CD14-positive monocyte (primary cell): ENCODE measurements around the gene RAD54L. TPM values are rescaled to one million over a fixed set of nuclear protein-coding genes. Genes with fewer than 3 reads are reported as not detected.

Source experiments
- DNase-seq, 3 donors: peaks; one replicate each; pipeline ENCODE4 v3.0.0-alpha.2; 2011 to 2022
- H2AFZ ChIP-seq: 2 replicates; pipeline ENCODE4 v1.6.0; 2012; ENCODE audit warnings: mild to moderate bottlenecking, low read depth, low read length, inconsistent platforms; ENCODE audit not compliant: insufficient read depth, poor library complexity, severe bottlenecking
- H3K27ac ChIP-seq, 2 donors: 1 replicate in 1 of 2; 2 replicates in 1 of 2; pipeline ENCODE4 v1.5.1; 2012 to 2013; ENCODE audit warnings: low read length in 2 of 2, control low read depth in 1 of 2, inconsistent platforms in 1 of 2, low read depth in 1 of 2, mild to moderate bottlenecking in 1 of 2
- H3K27me3 ChIP-seq, 2 donors: one replicate each; pipeline versions ENCODE4 v1.6.0 to v1.6.1; 2011 to 2013; ENCODE audit warnings: low read length in 2 of 2; ENCODE audit not compliant: control insufficient read depth in 2 of 2, insufficient read depth in 2 of 2
- H3K36me3 ChIP-seq, 2 donors: replicated peaks in 1 of 2; 1 replicate in 1 of 2; 2 replicates in 1 of 2; pipeline versions ENCODE4 v1.5.1 to v1.6.1; 2012 to 2013; ENCODE audit warnings: low read length in 2 of 2, control low read depth in 1 of 2, inconsistent platforms in 1 of 2, mild to moderate bottlenecking in 1 of 2; ENCODE audit not compliant: insufficient read depth in 2 of 2, control insufficient read depth in 1 of 2
- H3K4me1 ChIP-seq, 2 donors: 1 replicate in 1 of 2; 2 replicates in 1 of 2; pipeline versions ENCODE4 v1.5.1 to v1.6.1; 2012 to 2013; ENCODE audit warnings: low read length in 2 of 2, control low read depth in 1 of 2, inconsistent platforms in 1 of 2, mild to moderate bottlenecking in 1 of 2, moderate library complexity in 1 of 2; ENCODE audit not compliant: insufficient read depth in 2 of 2, control insufficient read depth in 1 of 2
- H3K4me2 ChIP-seq: replicated peaks from 2 replicates; pipeline ENCODE3; 2012; ENCODE audit warnings: low read length, moderate library complexity, mild to moderate bottlenecking; ENCODE audit not compliant: poor library complexity, severe bottlenecking; ENCODE audit errors: extremely low read depth
- H3K4me3 ChIP-seq, 3 experiments: fragments of 200-600 bp in 1 of 3; sonication (generic) in 1 of 3; replicated peaks in 1 of 3; 1 replicate in 2 of 3; 2 replicates in 1 of 3; pipeline ENCODE4 v1.5.1; 2011 to 2013; ENCODE audit warnings: low read length in 3 of 3, mild to moderate bottlenecking in 3 of 3, control low read depth in 2 of 3, low read depth in 2 of 3, inconsistent platforms in 1 of 3, moderate library complexity in 1 of 3
- H3K79me2 ChIP-seq: 2 replicates; pipeline ENCODE4 v1.6.0; 2012; ENCODE audit warnings: mild to moderate bottlenecking, control low read depth, inconsistent platforms, low read length, moderate library complexity; ENCODE audit not compliant: insufficient read depth
- H3K9ac ChIP-seq: 2 replicates; pipeline ENCODE4 v1.6.0; 2017; ENCODE audit warnings: low read length, mild to moderate bottlenecking; ENCODE audit not compliant: insufficient read depth, poor library complexity, severe bottlenecking
- H3K9me3 ChIP-seq, 2 donors: replicated peaks in 1 of 2; 1 replicate in 1 of 2; 2 replicates in 1 of 2; pipeline versions ENCODE4 v1.5.1 to v1.6.1; 2012 to 2013; ENCODE audit warnings: low read length in 2 of 2, control low read depth in 1 of 2; ENCODE audit not compliant: control insufficient read depth in 1 of 2, insufficient read depth in 1 of 2
- H4K20me1 ChIP-seq: 2 replicates; pipeline ENCODE4 v1.6.0; 2012; ENCODE audit warnings: mild to moderate bottlenecking, low read length, control low read depth, moderate library complexity; ENCODE audit not compliant: insufficient read depth
- H3K27ac Mint-ChIP-seq, 7 donors: one replicate each; pipeline ENCODE4 v1.8.0; 2020; ENCODE audit warnings: mild to moderate bottlenecking in 7 of 7, mixed read lengths in 7 of 7, moderate library complexity in 6 of 7, inconsistent platforms in 2 of 7
- H3K27me3 Mint-ChIP-seq, 3 donors: one replicate each; pipeline ENCODE4 v1.8.0; 2021 to 2022; ENCODE audit warnings: low read depth in 3 of 3, mild to moderate bottlenecking in 3 of 3, mixed read lengths in 3 of 3, moderate library complexity in 3 of 3, inconsistent platforms in 1 of 3
- H3K36me3 Mint-ChIP-seq, 2 donors: one replicate each; pipeline ENCODE4 v1.8.0; 2020; ENCODE audit warnings: mixed read lengths in 2 of 2, inconsistent platforms in 1 of 2, mild to moderate bottlenecking in 1 of 2
- H3K4me1 Mint-ChIP-seq: one replicate; pipeline ENCODE4 v1.8.0; 2020; ENCODE audit warnings: mild to moderate bottlenecking, mixed read lengths
- H3K4me3 Mint-ChIP-seq, 2 donors: one replicate each; pipeline ENCODE4 v1.8.0; 2020; ENCODE audit warnings: mild to moderate bottlenecking in 2 of 2, mixed read lengths in 2 of 2, moderate library complexity in 1 of 2
- H3K9me3 Mint-ChIP-seq, 7 donors: one replicate each; pipeline ENCODE4 v1.8.0; 2020 to 2022; ENCODE audit warnings: mixed read lengths in 7 of 7, mild to moderate bottlenecking in 6 of 7, moderate library complexity in 6 of 7, inconsistent platforms in 2 of 7
- CTCF ChIP-seq: fragments of 200-600 bp; IDR thresholded peaks from one replicate; pipeline ENCODE4 v1.8.0; 2022; ENCODE audit warnings: antibody characterized with exemption, mild to moderate bottlenecking
- WGBS: methylation state at CpG from one replicate; pipeline ENCODE4 v1.1.5; 2013; ENCODE audit warnings: missing lambda C conversion rate; ENCODE audit not compliant: insufficient coverage; 5-methylcytosine and 5-hydroxymethylcytosine counted together
- intact Hi-C, 2 donors: fragments of 100-400 bp; cut with micrococcal nuclease; formaldehyde crosslinking; loops; one replicate each; pipeline versions ENCODE4 v1.15.0 to v1.15.1; 2023
- polyA plus RNA-seq, 3 donors: library from polyadenylated mRNA; depleted of rRNA in 1 of 3; unstranded in 2 of 3; stranded (reverse) in 1 of 3; fragments of 300-500 nt in 2 of 3; fragments of >200 nt in 1 of 3; fragmentation: Illumina TruSeq in 2 of 3; gene quantifications; 1 replicate in 2 of 3; 2 replicates in 1 of 3; pipeline ENCODE4 v1.2.3, GENCODE V29; 2012 to 2021

RAD54L gene
- polyA plus RNA-seq, 3 donors = 0.13 TPM; not detected in 2

- peak overlapping the region; percentile 62 to 94 (median 87) for H3K27ac Mint-ChIP-seq
- H3K36me3 Mint-ChIP-seq = peaks cover 2 to 13% of the 10 kb centered on the region in 2 donors
- intact Hi-C loops = loop anchor here (2.0 to 5.0 kb wide), 3 partner anchors 56 to 106 kb away; partner anchors contain the start of genes LRRC41 (in 2 of the 2) and UQCRH (in 2 of the 2)
- no peaks in the 10 kb centered on the region for H3K9me3 Mint-ChIP-seq
- H3K27me3 Mint-ChIP-seq = peaks cover 0 to 3% (median 0%) of the 10 kb centered on the region in 3 donors
- Histone ChIP-seq H3K9ac (peak overlapping the region; percentile 62), H3K4me2 (peak overlapping the region; percentile 82), H3K27ac (peak overlapping the region; percentile 20 to 74), H3K4me3 (peak overlapping the region; percentile 79 to 97 (median 85)), H2AFZ (peak overlapping the region; percentile 96), H3K4me1 (peaks cover 19 to 20% of the 10 kb centered on the region in 2 donors), H3K79me2 (peaks cover 30% of the 10 kb centered on the region), H3K27me3 (no peaks in the 10 kb centered on the region), H4K20me1 (no peaks in the 10 kb centered on the region), H3K36me3 (peaks cover 4 to 14% of the 10 kb centered on the region in 2 donors), H3K9me3 (no peaks in the 10 kb centered on the region)
- under 1% methylated on average over 25 of the region's 35 CpGs for WGBS
- peak in 2 of 3 donors; percentile 18 to 58 for DNase-seq
- H3K4me3 Mint-ChIP-seq = peak overlapping the region; percentile 97 to 99
- H3K4me1 Mint-ChIP-seq = peaks cover 26% of the 10 kb centered on the region
- TF ChIP-seq CTCF = no peak
Observed at GRCh38 chr1:46246548-46247435, 771 bp upstream of the RAD54L start.

GRCh38 chr1:46248122-46248920, 758 bp downstream of the RAD54L start:
- no peaks in the 10 kb centered on the region for H3K27me3 ChIP-seq
- H3K9ac ChIP-seq = peak overlapping the region; percentile 27
- DNase-seq = no peak
- peaks cover 16 to 28% of the 10 kb centered on the region in 2 donors for H3K36me3 Mint-ChIP-seq
- 5% methylated on average over 6 of the region's 7 CpGs for WGBS
- no peaks in the 10 kb centered on the region for H3K9me3 ChIP-seq
- H3K4me1 Mint-ChIP-seq = peaks cover 27% of the 10 kb centered on the region
- peak overlapping the region; percentile 98 for H3K4me2 ChIP-seq
- peak overlapping the region; percentile 81 to 96 (median 89) for H3K4me3 ChIP-seq
- TF ChIP-seq CTCF = no peak
- H3K27ac Mint-ChIP-seq = peak overlapping the region in 2 of 7 donors; percentile 14 to 64
- no peaks in the 10 kb centered on the region for H3K9me3 Mint-ChIP-seq
- no peaks in the 10 kb centered on the region for H4K20me1 ChIP-seq
- peaks cover 19 to 20% of the 10 kb centered on the region in 2 donors for H3K4me1 ChIP-seq
- H3K27ac ChIP-seq = peak overlapping the region in 1 of 2 donors; percentile 15
- intact Hi-C loops = loop anchor here (5.0 kb wide), 2 partner anchors 54 to 104 kb away; partner anchors contain the start of genes LRRC41 (in 1 of the 2) and UQCRH (in 1 of the 2)
- H2AFZ ChIP-seq = peak overlapping the region; percentile 89
- H3K79me2 ChIP-seq = peaks cover 30% of the 10 kb centered on the region
- H3K27me3 Mint-ChIP-seq = peaks cover 0 to 3% (median 0%) of the 10 kb centered on the region in 3 donors
- H3K36me3 ChIP-seq = peaks cover 4 to 17% of the 10 kb centered on the region in 2 donors
- H3K4me3 Mint-ChIP-seq = peak overlapping the region; percentile 81 to 88
